ENCODE data around the gene LCP2. TPM values are rescaled to one million over a fixed set of nuclear protein-coding genes. Genes with fewer than 3 reads are reported as not detected.
A peak's percentile ranks its signal among the peaks of the same experiment; 100 is the strongest.

Gene LCP2
- total and polyA plus RNA-seq, 5 donors: 3.0 to 10.9 (median 10.2) TPM

GRCh38 chr5:170306381-170306831 is 8.8 kb upstream of the LCP2 start:
- peak; percentile 75 to 88 (median 87) for DNase-seq
- WGBS: 26% methylated on average over 5 of the region's 5 CpGs
- Histone ChIP-seq H3K4me3 (ENCODE audit: low read length) (no peak overlapping the region), H3K27ac (ENCODE audit: low read length) (peak overlapping the region; percentile 53), H3K4me1 (ENCODE audit: control insufficient read depth, insufficient read depth, low read length) (peaks cover 13% of the 10 kb centered on the region), H3K27me3 (ENCODE audit: control insufficient read depth, insufficient read depth) (no peaks in the 10 kb centered on the region), H3K9me3 (ENCODE audit: control insufficient read depth, low read length) (no peaks in the 10 kb centered on the region)
- ATAC-seq: peak; percentile 78 to 88
- intact Hi-C loops (cut with DNase I): no loop called here

GRCh38 chr5:170305646-170306025 is 8.1 kb upstream of the LCP2 start:
- WGBS: 68% methylated on average over 3 of the region's 3 CpGs
- Histone ChIP-seq H3K4me1 (ENCODE audit: control insufficient read depth, insufficient read depth, low read length) (peaks cover 12% of the 10 kb centered on the region), H3K9me3 (ENCODE audit: control insufficient read depth, low read length) (no peaks in the 10 kb centered on the region), H3K27me3 (ENCODE audit: control insufficient read depth, insufficient read depth) (no peaks in the 10 kb centered on the region), H3K4me3 (ENCODE audit: low read length) (no peak overlapping the region), H3K27ac (ENCODE audit: low read length) (peak overlapping the region; percentile 21)
- DNase-seq (no peak), ATAC-seq (no peak)
- intact Hi-C loops (cut with DNase I): no loop called here

- no peak overlapping the region for H3K27ac ChIP-seq (ENCODE audit: low read length)
- ATAC-seq: no peak
- H3K4me3 ChIP-seq (ENCODE audit: low read length): no peak overlapping the region
- H3K27me3 ChIP-seq (ENCODE audit: control insufficient read depth, insufficient read depth): no peaks in the 10 kb centered on the region
- intact Hi-C loops (cut with DNase I): no loop called here
- H3K4me1 ChIP-seq (ENCODE audit: control insufficient read depth, insufficient read depth, low read length): peaks cover 10% of the 10 kb centered on the region
- no peak for DNase-seq
- H3K9me3 ChIP-seq (ENCODE audit: control insufficient read depth, low read length): no peaks in the 10 kb centered on the region
- 92% methylated on average over 13 of the region's 13 CpGs for WGBS
Measured at GRCh38 chr5:170305016-170305645, 7.6 kb upstream of the LCP2 start.

GRCh38 chr5:170303549-170303948 is 6.0 kb upstream of the LCP2 start:
- Histone ChIP-seq H3K27ac (ENCODE audit: low read length) (no peak overlapping the region), H3K9me3 (ENCODE audit: control insufficient read depth, low read length) (no peaks in the 10 kb centered on the region), H3K4me1 (ENCODE audit: control insufficient read depth, insufficient read depth, low read length) (peaks cover 10% of the 10 kb centered on the region), H3K27me3 (ENCODE audit: control insufficient read depth, insufficient read depth) (no peaks in the 10 kb centered on the region), H3K4me3 (ENCODE audit: low read length) (no peak overlapping the region)
- 84% methylated on average over 8 of the region's 8 CpGs for WGBS
- intact Hi-C loops (cut with DNase I): no loop called here
- ATAC-seq: no peak
- DNase-seq: no peak

GRCh38 chr5:170302653-170303501 is 5.3 kb upstream of the LCP2 start:
- peaks cover 9% of the 10 kb centered on the region for H3K4me1 ChIP-seq (ENCODE audit: control insufficient read depth, insufficient read depth, low read length)
- 39% methylated on average over 17 of the region's 17 CpGs for WGBS
- H3K9me3 ChIP-seq (ENCODE audit: control insufficient read depth, low read length): no peaks in the 10 kb centered on the region
- ATAC-seq (peak; percentile 6 to 44), DNase-seq (peak; percentile 65 to 88 (median 85))
- H3K27me3 ChIP-seq (ENCODE audit: control insufficient read depth, insufficient read depth): no peaks in the 10 kb centered on the region
- H3K4me3 ChIP-seq (ENCODE audit: low read length): no peak overlapping the region
- intact Hi-C loops (cut with DNase I): no loop called here
- H3K27ac ChIP-seq (ENCODE audit: low read length): no peak overlapping the region

GRCh38 chr5:170301981-170302652 is 4.5 kb upstream of the LCP2 start:
- Histone ChIP-seq H3K27ac (ENCODE audit: low read length) (no peak overlapping the region), H3K4me1 (ENCODE audit: control insufficient read depth, insufficient read depth, low read length) (peaks cover 6% of the 10 kb centered on the region), H3K9me3 (ENCODE audit: control insufficient read depth, low read length) (no peaks in the 10 kb centered on the region), H3K27me3 (ENCODE audit: control insufficient read depth, insufficient read depth) (no peaks in the 10 kb centered on the region), H3K4me3 (ENCODE audit: low read length) (no peak overlapping the region)
- intact Hi-C loops (cut with DNase I): no loop called here
- no peak for DNase-seq
- ATAC-seq: no peak
- WGBS: 64% methylated on average over 11 of the region's 11 CpGs

- intact Hi-C loops (cut with DNase I): no loop called here
- WGBS: 90% methylated on average over 9 of the region's 9 CpGs
- peaks cover 5% of the 10 kb centered on the region for H3K4me1 ChIP-seq (ENCODE audit: control insufficient read depth, insufficient read depth, low read length)
- H3K27ac ChIP-seq (ENCODE audit: low read length): no peak overlapping the region
- no peak for DNase-seq
- no peaks in the 10 kb centered on the region for H3K9me3 ChIP-seq (ENCODE audit: control insufficient read depth, low read length)
- H3K4me3 ChIP-seq (ENCODE audit: low read length): no peak overlapping the region
- no peak for ATAC-seq
- H3K27me3 ChIP-seq (ENCODE audit: control insufficient read depth, insufficient read depth): no peaks in the 10 kb centered on the region
Measured at GRCh38 chr5:170301149-170301548, 3.6 kb upstream of the LCP2 start.

- 87% methylated on average over 7 of the region's 7 CpGs for WGBS
- Histone ChIP-seq H3K9me3 (ENCODE audit: control insufficient read depth, low read length) (no peaks in the 10 kb centered on the region), H3K27ac (ENCODE audit: low read length) (no peak overlapping the region), H3K4me1 (ENCODE audit: control insufficient read depth, insufficient read depth, low read length) (peaks cover 5% of the 10 kb centered on the region), H3K4me3 (ENCODE audit: low read length) (no peak overlapping the region), H3K27me3 (ENCODE audit: control insufficient read depth, insufficient read depth) (no peaks in the 10 kb centered on the region)
- DNase-seq (peak in 1 of 3 donors; percentile 58), ATAC-seq (no peak)
- intact Hi-C loops (cut with DNase I): no loop called here
Measured at GRCh38 chr5:170300361-170301013, 2.9 kb upstream of the LCP2 start.

GRCh38 chr5:170296935-170297588 is 515 bp downstream of the LCP2 start:
- Histone ChIP-seq H3K27ac (ENCODE audit: low read length) (peak overlapping the region; percentile 65), H3K4me3 (ENCODE audit: low read length) (peak overlapping the region; percentile 58), H3K9me3 (ENCODE audit: control insufficient read depth, low read length) (no peaks in the 10 kb centered on the region), H3K4me1 (ENCODE audit: control insufficient read depth, insufficient read depth, low read length) (no peaks in the 10 kb centered on the region), H3K27me3 (ENCODE audit: control insufficient read depth, insufficient read depth) (no peaks in the 10 kb centered on the region)
- peak; percentile 35 to 56 for ATAC-seq
- 75% methylated on average over 12 of the region's 12 CpGs for WGBS
- DNase-seq: no peak
- intact Hi-C loops (cut with DNase I): no loop called here

- Histone ChIP-seq H3K4me3 (ENCODE audit: low read length) (peak overlapping the region; percentile 58), H3K27ac (ENCODE audit: low read length) (no peak overlapping the region), H3K9me3 (ENCODE audit: control insufficient read depth, low read length) (no peaks in the 10 kb centered on the region), H3K27me3 (ENCODE audit: control insufficient read depth, insufficient read depth) (no peaks in the 10 kb centered on the region), H3K4me1 (ENCODE audit: control insufficient read depth, insufficient read depth, low read length) (no peaks in the 10 kb centered on the region)
- intact Hi-C loops (cut with DNase I): no loop called here
- no peak for DNase-seq
- WGBS: 85% methylated on average over 13 of the region's 13 CpGs
- no peak for ATAC-seq
Measured at GRCh38 chr5:170296036-170296934, 1.3 kb downstream of the LCP2 start.

Measured in right cardiac atrium (tissue), 5 donors.